Stimulated activated CD4-positive, alpha-beta T cell treated with anti-CD3 and anti-CD28 coated beads, Interleukin-1b, Interleukin-23, amount 100 ng/mL, for 48 hours (primary cell): ENCODE results near the gene NMRK1.

Experiments
- DNase-seq: peaks from one replicate; pipeline ENCODE4 v3.0.0-alpha.2; 2020

Gene NMRK1

GRCh38 chr9:75101004-75101588 is 13.1 kb upstream of the NMRK1 start:
- no peak for DNase-seq

GRCh38 chr9:75096796-75097195 is 8.8 kb upstream of the NMRK1 start:
- DNase-seq = no peak

- no peak for DNase-seq
These were observed 4.8 kb upstream of the NMRK1 start for GRCh38 chr9:75092766-75093165.

- no peak for DNase-seq
These were observed 2.6 kb upstream of the NMRK1 start for GRCh38 chr9:75090579-75090978.

GRCh38 chr9:75089373-75089766 is 1.4 kb upstream of the NMRK1 start:
- no peak for DNase-seq

GRCh38 chr9:75088646-75089372 is 854 bp upstream of the NMRK1 start:
- no peak for DNase-seq

GRCh38 chr9:75087289-75087823 is 599 bp downstream of the NMRK1 start:
- DNase-seq = peak; percentile 35

- DNase-seq = no peak
These were observed 1.2 kb downstream of the NMRK1 start for GRCh38 chr9:75086541-75087288.

- DNase-seq = no peak
These were observed 2.3 kb downstream of the NMRK1 start for GRCh38 chr9:75085640-75086039.

GRCh38 chr9:75084081-75084672 is 3.8 kb downstream of the NMRK1 start:
- DNase-seq = no peak

- no peak for DNase-seq
These were observed 4.6 kb downstream of the NMRK1 start for GRCh38 chr9:75083188-75083970.

GRCh38 chr9:75081632-75082031 is 6.3 kb downstream of the NMRK1 start:
- no peak for DNase-seq

GRCh38 chr9:75072895-75073294 is 15.1 kb downstream of the NMRK1 start:
- no peak for DNase-seq

GRCh38 chr9:75071530-75072122 is 16.3 kb downstream of the NMRK1 start:
- peak; percentile 76 for DNase-seq

GRCh38 chr9:75069171-75069570 is 18.8 kb downstream of the NMRK1 start:
- DNase-seq = no peak

- DNase-seq = no peak
These were observed 20.1 kb downstream of the NMRK1 start for GRCh38 chr9:75067894-75068293.

- DNase-seq = no peak
These were observed 22.4 kb downstream of the NMRK1 start for GRCh38 chr9:75065510-75065909.

GRCh38 chr9:75064307-75065025 is 23.5 kb downstream of the NMRK1 start:
- no peak for DNase-seq

GRCh38 chr9:75063556-75064305 is 24.2 kb downstream of the NMRK1 start:
- DNase-seq = no peak

GRCh38 chr9:75061169-75061568 is 26.8 kb downstream of the NMRK1 start:
- DNase-seq = no peak
